IgD-negative memory B cell (primary cell): ENCODE results near the gene MBD5. TPM values are rescaled to one million over a fixed set of nuclear protein-coding genes. Genes with fewer than 3 reads are reported as not detected.
A peak's percentile ranks its signal among the peaks of the same experiment; 100 is the strongest.
"Not testable (repeated sequence)": the region's sequence is repeated elsewhere in the genome, so short reads cannot be mapped to it uniquely, and the experiment has no call there.

ENCODE experiments used
- H3K27ac Mint-ChIP-seq, 3 donors: one replicate each; pipeline ENCODE4 v1.8.0; 2020 to 2022; ENCODE audit warnings: mild to moderate bottlenecking in 3 of 3, mixed read lengths in 3 of 3, moderate library complexity in 1 of 3
- H3K27me3 Mint-ChIP-seq: one replicate; pipeline ENCODE4 v1.8.0; 2021; ENCODE audit warnings: mixed read lengths
- H3K36me3 Mint-ChIP-seq: one replicate; pipeline ENCODE4 v1.8.0; 2020; ENCODE audit warnings: mild to moderate bottlenecking, mixed read lengths
- H3K4me1 Mint-ChIP-seq, 3 donors: one replicate each; pipeline ENCODE4 v1.8.0; 2020 to 2022; ENCODE audit warnings: mixed read lengths in 3 of 3, mild to moderate bottlenecking in 1 of 3
- H3K4me3 Mint-ChIP-seq, 4 donors: one replicate each; pipeline ENCODE4 v1.8.0; 2020 to 2022; ENCODE audit warnings: mild to moderate bottlenecking in 4 of 4, mixed read lengths in 4 of 4, moderate library complexity in 3 of 4
- H3K9me3 Mint-ChIP-seq, 3 donors: one replicate each; pipeline ENCODE4 v1.8.0; 2020 to 2021; ENCODE audit warnings: mixed read lengths in 3 of 3, mild to moderate bottlenecking in 1 of 3
- polyA plus RNA-seq: library from polyadenylated mRNA; unstranded; fragments of 300-500 nt; fragmentation: Illumina TruSeq; gene quantifications from one replicate; pipeline ENCODE4 v1.2.3, GENCODE V29; 2021

The MBD5 gene
- polyA plus RNA-seq, 1 donor from 2014 or later = 6.8 TPM

DNA sequence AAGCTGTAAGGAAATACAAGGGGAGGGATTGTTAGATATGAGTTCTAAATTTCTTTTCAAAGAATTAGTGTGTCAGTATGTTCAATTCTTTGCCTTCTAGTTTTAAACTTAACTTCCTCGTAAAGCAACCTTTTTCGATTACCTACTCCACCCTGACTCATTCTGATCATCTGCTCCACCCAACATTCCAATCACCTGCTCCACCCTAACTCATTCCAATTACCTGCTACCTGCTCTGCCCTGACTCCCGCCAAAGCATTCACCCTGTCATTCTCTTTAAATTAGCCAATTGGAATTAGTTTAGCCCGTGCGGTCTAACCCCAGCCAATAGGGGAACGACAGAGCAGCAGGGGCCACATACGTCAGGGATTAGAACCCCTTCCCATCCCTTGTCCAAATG is 12.5 kb upstream of the MBD5 start:
- H3K36me3 Mint-ChIP-seq = peaks cover 14% of the 10 kb centered on the region
- peaks cover 29 to 41% (median 39%) of the 10 kb centered on the region in 3 donors for H3K4me1 Mint-ChIP-seq
- peak overlapping the region in 1 of 4 donors; percentile 19 for H3K4me3 Mint-ChIP-seq
- not testable (repeated sequence) for H3K27me3 Mint-ChIP-seq, H3K9me3 Mint-ChIP-seq, H3K27ac Mint-ChIP-seq

DNA sequence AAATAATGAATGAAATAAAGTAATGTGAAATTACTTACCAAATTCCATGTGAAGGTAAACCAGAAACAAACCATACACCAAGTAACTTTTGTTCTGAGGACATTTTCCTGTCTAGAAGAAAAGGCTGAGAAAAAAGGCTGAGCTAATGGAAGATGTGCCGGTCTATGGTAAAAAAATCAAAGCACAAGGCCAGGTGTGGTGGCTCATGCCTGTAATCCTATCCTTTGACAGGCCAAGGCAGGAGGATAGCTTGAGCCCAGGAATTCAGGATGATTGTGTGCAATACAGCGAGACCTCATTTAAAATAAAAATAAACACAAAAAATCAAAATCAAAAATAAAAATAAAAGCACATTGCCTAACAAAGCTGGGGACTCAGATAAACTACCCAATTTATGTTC is 7.0 kb upstream of the MBD5 start:
- Mint-ChIP-seq H3K4me3 (no peak overlapping the region), H3K9me3 (no peaks in the 10 kb centered on the region), H3K27me3 (no peaks in the 10 kb centered on the region), H3K4me1 (peaks cover 37 to 51% (median 38%) of the 10 kb centered on the region in 3 donors), H3K36me3 (peaks cover 7% of the 10 kb centered on the region), H3K27ac (no peak overlapping the region)

DNA sequence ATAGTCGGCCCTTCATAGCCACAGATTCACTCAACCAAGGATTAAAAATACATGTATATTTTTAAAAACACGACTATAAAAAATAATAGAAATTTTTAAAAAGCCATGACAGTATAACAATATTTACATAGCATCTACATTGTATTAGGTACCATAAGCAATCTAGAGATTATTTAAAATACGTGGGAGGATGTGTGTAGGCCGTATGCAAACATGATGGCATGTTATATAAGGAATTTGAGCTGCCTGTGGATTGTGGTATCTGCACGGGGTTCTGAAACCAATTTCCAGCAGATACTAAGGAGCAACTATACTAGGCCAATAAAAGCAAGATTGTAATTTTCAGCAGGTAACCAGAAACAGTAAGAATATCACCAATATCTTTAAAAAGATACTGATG is 6.3 kb upstream of the MBD5 start:
- no peaks in the 10 kb centered on the region for H3K27me3 Mint-ChIP-seq
- peaks cover 7% of the 10 kb centered on the region for H3K36me3 Mint-ChIP-seq
- peak overlapping the region in 2 of 4 donors; percentile 30 to 58 for H3K4me3 Mint-ChIP-seq
- H3K4me1 Mint-ChIP-seq = peaks cover 34 to 55% (median 36%) of the 10 kb centered on the region in 3 donors
- peak overlapping the region in 1 of 3 donors; percentile 87 for H3K27ac Mint-ChIP-seq
- no peaks in the 10 kb centered on the region for H3K9me3 Mint-ChIP-seq

DNA sequence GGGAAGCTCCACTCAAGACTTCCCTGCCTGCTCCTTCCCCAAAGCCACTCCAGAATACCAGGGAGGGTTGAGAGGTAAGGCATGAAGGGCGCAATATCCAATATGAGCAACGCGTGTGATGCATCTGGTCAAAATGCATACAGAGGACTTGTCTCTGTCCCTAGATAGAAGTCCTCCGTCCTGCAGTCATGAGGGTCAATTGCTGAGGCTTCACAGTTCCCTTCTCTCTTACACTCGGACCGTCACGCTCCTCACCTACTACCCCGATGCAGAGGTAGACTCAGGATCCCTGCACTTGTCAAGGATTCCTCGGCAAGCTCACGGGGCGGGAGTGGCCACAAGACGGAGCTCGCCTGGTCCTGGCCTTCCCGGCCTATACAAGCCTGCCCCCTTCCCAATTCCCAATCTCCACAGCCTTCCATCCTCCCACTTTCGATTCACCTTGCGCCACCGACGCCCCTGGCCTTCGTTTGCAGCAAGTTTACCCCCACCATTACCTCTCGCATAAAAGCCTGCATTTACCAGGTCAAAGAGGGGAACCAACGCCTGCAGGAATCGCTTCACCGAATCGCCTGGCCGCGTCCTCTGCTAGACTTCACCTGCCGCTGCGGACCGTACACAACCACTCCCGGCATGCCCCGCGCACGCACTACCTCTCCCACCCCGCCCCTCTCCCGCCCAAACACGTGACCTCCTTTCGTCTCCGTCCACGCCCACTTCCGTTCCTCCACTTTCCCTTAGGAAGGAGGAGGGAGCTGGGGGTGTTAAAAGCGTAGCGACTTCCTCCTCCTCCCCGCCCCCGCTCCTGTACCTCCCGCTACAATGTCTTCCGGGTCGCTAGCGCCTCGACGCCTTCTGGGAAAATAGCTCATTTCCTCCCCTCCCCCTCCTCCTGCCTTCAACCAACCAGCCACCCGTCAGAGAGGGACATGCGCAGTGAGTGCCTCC is 506 bp upstream of the MBD5 start, which contains the start of gene ORC4:
Gene ORC4, minus strand, starts transcription at position 627 of the 948 bp plus-strand sequence. CDS start 44,779 bp downstream, outside the sequence.
- Mint-ChIP-seq H3K36me3 (peaks cover 6% of the 10 kb centered on the region), H3K4me1 (peaks cover 31 to 54% (median 33%) of the 10 kb centered on the region in 3 donors), H3K27ac (peak within 1 kb of the TSS; percentile 72 to 98 (median 96)), H3K4me3 (peak within 1 kb of the TSS; percentile 91 to 99 (median 98)), H3K9me3 (no peaks in the 10 kb centered on the region), H3K27me3 (no peaks in the 10 kb centered on the region)

DNA sequence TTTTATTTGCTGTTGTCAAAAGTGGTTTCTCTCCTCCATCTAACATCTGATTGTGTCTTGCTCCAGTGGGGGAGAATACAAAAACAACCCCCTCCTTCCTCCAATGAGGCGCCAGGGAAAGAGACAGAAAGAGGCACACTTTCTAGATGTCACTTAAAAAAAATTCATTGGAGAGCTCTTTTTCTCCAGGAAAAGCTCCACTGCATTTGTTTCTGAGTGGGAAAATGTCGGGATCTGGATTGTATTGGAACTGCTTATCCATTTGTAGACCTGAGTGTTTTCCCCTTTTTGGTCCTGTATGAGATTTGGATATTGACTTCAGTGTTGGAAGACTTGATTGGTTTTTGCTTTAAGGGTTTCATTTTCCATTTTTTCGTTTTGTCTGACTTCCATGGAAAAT is 995 bp downstream of the MBD5 start:
- H3K27me3 Mint-ChIP-seq = no peaks in the 10 kb centered on the region
- peak overlapping the region; percentile 91 to 99 (median 98) for H3K4me3 Mint-ChIP-seq
- H3K9me3 Mint-ChIP-seq = no peaks in the 10 kb centered on the region
- peaks cover 28 to 44% (median 30%) of the 10 kb centered on the region in 3 donors for H3K4me1 Mint-ChIP-seq
- peak overlapping the region; percentile 72 to 98 (median 78) for H3K27ac Mint-ChIP-seq
- H3K36me3 Mint-ChIP-seq = peaks cover under 1% of the 10 kb centered on the region

DNA sequence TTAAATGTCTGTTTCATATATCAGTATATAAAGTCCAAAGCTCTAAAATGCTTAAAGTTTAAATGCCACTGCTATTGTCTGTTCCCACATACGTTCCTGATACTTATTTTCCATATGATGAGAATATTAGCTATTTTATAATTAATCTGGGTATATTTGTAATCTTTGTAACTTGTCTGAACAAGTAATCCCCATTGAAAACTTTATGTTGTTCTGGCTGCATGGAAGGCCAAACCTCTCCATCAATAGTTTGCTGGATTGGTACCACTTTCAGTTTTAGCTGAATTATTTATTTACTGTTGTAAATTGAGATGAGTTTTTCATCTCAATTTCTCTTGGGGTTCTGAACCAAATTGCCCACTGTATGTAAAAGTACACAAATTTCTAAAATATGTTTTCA is 1.5 kb downstream of the MBD5 start:
- H3K27me3 Mint-ChIP-seq = no peaks in the 10 kb centered on the region
- H3K36me3 Mint-ChIP-seq = no peaks in the 10 kb centered on the region
- peaks cover 27 to 43% (median 30%) of the 10 kb centered on the region in 3 donors for H3K4me1 Mint-ChIP-seq

DNA sequence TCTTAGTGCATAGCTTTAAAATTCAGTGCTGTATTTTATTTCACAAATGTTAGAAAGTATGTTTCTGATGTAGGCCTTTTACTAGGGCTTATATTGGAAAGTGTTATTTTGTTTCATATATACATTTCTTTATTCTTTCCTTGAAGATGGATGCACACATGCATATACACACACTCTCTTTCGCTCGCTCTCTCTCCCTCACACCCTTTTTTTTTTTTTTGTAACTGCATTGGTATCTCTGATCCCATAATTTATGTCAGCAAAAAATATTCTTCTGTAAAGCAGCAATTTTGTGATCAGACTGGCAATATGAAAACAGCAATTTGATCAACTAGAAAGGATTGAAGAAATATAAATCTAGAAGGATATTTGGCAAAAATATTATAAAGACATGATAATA is 2.0 kb downstream of the MBD5 start:
- H3K4me1 Mint-ChIP-seq = peaks cover 25 to 40% (median 28%) of the 10 kb centered on the region in 3 donors
- no peaks in the 10 kb centered on the region for H3K36me3 Mint-ChIP-seq

More for the DNA sequence above, 1.5 kb downstream of the MBD5 start:
- peak overlapping the region; percentile 91 to 99 (median 98) for H3K4me3 Mint-ChIP-seq
- peak overlapping the region; percentile 72 to 98 (median 78) for H3K27ac Mint-ChIP-seq
- no peaks in the 10 kb centered on the region for H3K9me3 Mint-ChIP-seq

DNA sequence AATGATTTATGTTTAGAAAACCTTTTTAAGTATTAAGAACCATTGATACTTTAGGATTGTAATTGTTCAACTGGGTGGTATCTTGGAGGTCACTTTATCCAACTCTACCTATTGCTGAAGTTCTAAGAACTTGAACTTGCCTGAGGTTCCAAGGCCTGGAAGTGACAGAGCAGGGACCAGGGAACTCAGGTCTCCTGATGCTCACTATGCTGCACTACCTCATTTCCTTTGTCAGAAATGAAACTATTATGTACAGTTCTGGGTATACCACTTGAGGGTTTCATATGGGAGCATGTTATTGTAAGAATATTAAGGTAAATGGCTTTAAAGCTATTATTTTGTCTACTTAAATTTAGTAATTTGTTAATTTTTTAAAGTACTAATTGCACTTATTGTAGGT is 3.0 kb downstream of the MBD5 start:
- Mint-ChIP-seq H3K4me3 (peak overlapping the region in 2 of 4 donors; percentile 78 to 91), H3K4me1 (peaks cover 15 to 33% (median 19%) of the 10 kb centered on the region in 3 donors), H3K9me3 (no peaks in the 10 kb centered on the region)

More for the DNA sequence above, 2.0 kb downstream of the MBD5 start:
- Mint-ChIP-seq H3K4me3 (peak overlapping the region in 3 of 4 donors; percentile 83 to 91 (median 85)), H3K27me3 (no peaks in the 10 kb centered on the region), H3K27ac (peak overlapping the region in 1 of 3 donors; percentile 72), H3K9me3 (no peaks in the 10 kb centered on the region)

DNA sequence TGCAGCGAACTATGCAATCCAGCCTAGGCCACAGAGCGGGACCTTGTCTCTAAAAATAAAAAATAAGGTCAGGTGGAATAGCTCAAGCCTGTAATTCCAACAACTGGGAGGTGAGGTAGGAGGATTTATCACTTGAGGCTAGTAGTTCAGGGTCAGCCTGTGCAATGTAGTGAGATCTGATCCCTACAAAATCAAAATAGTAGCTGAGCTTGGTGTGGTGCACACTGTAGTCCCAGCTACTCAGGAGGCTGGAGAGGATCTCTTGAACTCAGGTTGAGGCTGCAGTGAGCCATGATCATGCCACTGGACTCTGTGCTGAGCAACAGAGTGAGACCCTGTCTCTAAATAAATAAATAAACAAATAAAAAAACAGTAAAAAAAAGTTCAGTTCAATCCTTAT is 5.7 kb downstream of the MBD5 start:
- H3K9me3 Mint-ChIP-seq = no peaks in the 10 kb centered on the region
- H3K27me3 Mint-ChIP-seq = no peaks in the 10 kb centered on the region
- H3K4me3 Mint-ChIP-seq = no peak overlapping the region
- no peaks in the 10 kb centered on the region for H3K36me3 Mint-ChIP-seq
- H3K4me1 Mint-ChIP-seq = peaks cover 11 to 22% (median 14%) of the 10 kb centered on the region in 3 donors
- no peak overlapping the region for H3K27ac Mint-ChIP-seq

More for the DNA sequence above, 3.0 kb downstream of the MBD5 start:
- Mint-ChIP-seq H3K27me3 (no peaks in the 10 kb centered on the region), H3K27ac (peak overlapping the region in 1 of 3 donors; percentile 41), H3K36me3 (no peaks in the 10 kb centered on the region)

DNA sequence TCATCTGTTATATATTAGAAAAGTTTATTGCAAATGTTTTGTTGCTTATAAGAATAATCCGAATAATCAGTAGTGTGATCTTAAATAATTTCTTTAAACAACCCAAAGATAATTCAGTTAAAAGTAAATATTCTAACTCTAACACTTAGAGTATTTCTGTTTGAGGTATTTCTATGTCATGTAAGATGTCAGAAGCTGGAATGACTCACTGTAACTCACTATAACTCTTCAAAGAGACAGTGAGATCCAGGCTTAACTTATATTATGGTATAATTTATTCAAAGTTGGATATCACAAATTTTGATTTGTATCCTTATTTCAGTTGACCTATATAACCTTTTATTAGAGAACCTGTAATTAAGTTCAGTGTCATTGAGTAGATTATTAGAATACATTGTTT is 6.9 kb downstream of the MBD5 start:
- H3K27ac Mint-ChIP-seq = no peak overlapping the region
- no peaks in the 10 kb centered on the region for H3K9me3 Mint-ChIP-seq
- H3K27me3 Mint-ChIP-seq = no peaks in the 10 kb centered on the region
- peaks cover 2% of the 10 kb centered on the region for H3K36me3 Mint-ChIP-seq
- H3K4me1 Mint-ChIP-seq = peaks cover 5 to 14% (median 8%) of the 10 kb centered on the region in 3 donors
- no peak overlapping the region for H3K4me3 Mint-ChIP-seq

DNA sequence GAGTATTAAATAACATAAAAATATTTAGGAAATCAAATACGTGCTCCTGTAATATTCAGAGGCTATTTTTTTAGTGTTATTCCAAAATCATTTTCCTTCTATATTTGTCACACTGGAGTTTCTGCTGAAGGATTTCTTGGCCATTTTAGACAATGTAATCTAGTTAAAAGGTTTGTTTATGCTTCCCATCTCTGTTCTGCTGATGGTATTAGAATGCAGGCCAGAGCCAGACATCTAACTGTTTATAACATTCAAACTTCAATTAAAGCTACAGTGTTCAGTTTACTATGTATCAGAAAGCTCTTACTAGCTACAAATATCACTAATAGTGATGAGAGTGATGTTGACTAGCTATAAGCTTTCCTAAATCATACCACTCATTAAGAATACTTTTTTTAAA is 7.9 kb downstream of the MBD5 start:
- H3K36me3 Mint-ChIP-seq = peaks cover 2% of the 10 kb centered on the region
- H3K4me1 Mint-ChIP-seq = peaks cover 5 to 8% (median 6%) of the 10 kb centered on the region in 3 donors
- H3K27ac Mint-ChIP-seq = no peak overlapping the region
- no peak overlapping the region for H3K4me3 Mint-ChIP-seq
- H3K9me3 Mint-ChIP-seq = no peaks in the 10 kb centered on the region
- no peaks in the 10 kb centered on the region for H3K27me3 Mint-ChIP-seq

DNA sequence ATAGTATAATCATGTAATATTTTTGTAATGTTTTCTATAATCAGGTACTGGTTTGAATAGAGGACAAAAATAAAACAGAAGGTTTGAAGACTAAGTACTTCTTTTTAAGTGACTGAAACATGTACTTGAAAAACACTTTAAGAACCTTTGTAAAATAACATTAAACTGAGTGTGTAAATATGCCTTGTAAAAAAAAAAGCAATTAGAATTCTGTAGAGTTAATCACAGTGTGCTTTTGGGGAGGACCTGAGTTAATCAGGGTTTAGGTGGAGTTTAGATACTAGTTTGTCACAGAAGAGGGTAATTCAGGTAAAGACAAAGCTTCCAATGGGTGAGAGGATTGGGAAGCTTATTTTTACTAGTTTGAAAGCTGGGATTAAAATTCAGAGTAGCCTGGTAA is 10.3 kb downstream of the MBD5 start:
- Mint-ChIP-seq H3K4me3 (no peak overlapping the region), H3K9me3 (no peaks in the 10 kb centered on the region), H3K4me1 (peaks cover 0 to 2% (median 2%) of the 10 kb centered on the region in 3 donors), H3K27me3 (no peaks in the 10 kb centered on the region), H3K27ac (peak overlapping the region in 1 of 3 donors; percentile 53), H3K36me3 (peaks cover 5% of the 10 kb centered on the region)

DNA sequence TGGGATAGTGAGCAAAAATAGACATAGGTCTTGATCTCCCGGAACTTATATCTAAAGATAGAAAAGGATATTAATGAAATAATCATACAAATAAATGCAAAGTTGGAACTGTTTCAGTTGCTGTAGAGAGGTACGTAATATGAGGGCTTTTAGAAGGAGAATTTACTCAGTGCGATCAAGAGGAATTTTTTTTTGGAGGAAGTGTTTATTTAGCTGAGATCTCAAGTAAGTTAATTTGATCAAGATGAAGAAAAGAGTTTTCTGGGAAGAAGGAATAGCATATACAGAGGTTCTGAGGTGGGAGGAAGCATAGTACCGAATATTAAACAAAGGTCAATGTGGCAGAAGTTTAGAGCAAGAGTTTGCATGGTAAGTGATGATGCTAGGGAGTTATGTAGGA is 11.3 kb downstream of the MBD5 start:
- Mint-ChIP-seq H3K27me3 (no peaks in the 10 kb centered on the region), H3K9me3 (no peaks in the 10 kb centered on the region), H3K4me1 (peaks cover 0 to 2% (median 2%) of the 10 kb centered on the region in 3 donors), H3K36me3 (peaks cover 5% of the 10 kb centered on the region), H3K4me3 (no peak overlapping the region), H3K27ac (no peak overlapping the region)

DNA sequence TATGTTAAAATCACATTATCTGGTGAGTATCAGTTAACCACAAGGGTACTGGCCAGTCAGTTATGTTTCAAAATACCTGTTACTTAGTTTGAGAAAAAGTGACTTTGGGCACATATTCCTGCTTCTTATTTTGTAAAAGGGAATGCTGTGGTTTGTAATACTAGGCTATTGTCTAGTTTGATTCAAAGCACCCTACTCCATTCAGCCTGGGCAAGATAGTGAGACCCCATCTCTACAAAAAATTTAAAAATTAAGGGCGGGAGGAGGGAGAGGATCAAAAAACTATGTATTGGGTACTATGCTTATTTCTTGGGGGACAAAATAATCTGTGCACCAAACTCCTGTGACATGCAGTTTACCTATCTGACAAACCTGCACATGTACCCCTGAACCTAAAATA is 18.9 kb downstream of the MBD5 start:
- no peak overlapping the region for H3K4me3 Mint-ChIP-seq
- H3K4me1 Mint-ChIP-seq = peaks cover 10 to 19% (median 14%) of the 10 kb centered on the region in 3 donors
- H3K27me3 Mint-ChIP-seq = no peaks in the 10 kb centered on the region
- peaks cover 4% of the 10 kb centered on the region for H3K36me3 Mint-ChIP-seq
- no peaks in the 10 kb centered on the region for H3K9me3 Mint-ChIP-seq
- H3K27ac Mint-ChIP-seq = no peak overlapping the region

DNA sequence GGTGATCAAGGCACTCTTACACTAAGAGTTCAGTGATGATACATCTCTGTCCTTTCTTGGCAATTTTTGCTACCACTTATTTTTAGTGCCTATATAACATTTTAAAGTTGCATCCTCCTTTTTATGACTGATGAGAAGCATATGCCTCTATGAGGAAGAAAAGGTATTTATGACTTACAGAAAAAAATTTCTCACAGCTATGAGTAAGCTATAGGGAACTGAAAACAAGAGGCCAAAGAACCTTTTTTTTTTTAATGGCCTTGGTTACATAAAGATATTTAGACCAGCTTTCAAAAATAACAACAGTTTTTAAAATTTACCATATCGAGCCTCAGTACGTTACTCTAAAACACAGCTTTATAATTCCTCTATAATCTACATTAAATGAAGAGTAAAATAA is 21.3 kb downstream of the MBD5 start:
- Mint-ChIP-seq H3K27me3 (no peaks in the 10 kb centered on the region), H3K9me3 (no peaks in the 10 kb centered on the region), H3K36me3 (peaks cover 4% of the 10 kb centered on the region), H3K4me3 (peak overlapping the region in 1 of 4 donors; percentile 65), H3K4me1 (peaks cover 16 to 33% (median 18%) of the 10 kb centered on the region in 3 donors), H3K27ac (peak overlapping the region in 1 of 3 donors; percentile 7)
